Astrocyte of the spinal cord (primary cell): Measurements from ENCODE around the gene ZNF408.

Experiments used
- DNase-seq: peaks from one replicate; pipeline ENCODE4 v3.0.0; 2011; ENCODE audit warnings: low read depth, low spot score
- H3K4me3 ChIP-seq: 2 replicates; pipeline ENCODE4 v1.5.1; 2011; ENCODE audit warnings: low read depth, mild to moderate bottlenecking, low read length, moderate library complexity
- CTCF ChIP-seq: IDR thresholded peaks from 2 replicates; pipeline ENCODE4 v1.5.1; 2012; ENCODE audit warnings: low read depth, mild to moderate bottlenecking, low read length, inconsistent platforms
- in situ Hi-C: cut with HindIII; loops from 2 replicates; pipeline ENCODE4 v1.10.0; 2017; ENCODE audit warnings: low sequenced_read_pairs

The ZNF408 gene

GRCh38 chr11:46700241-46701077 is at the start of gene ZNF408, which contains the start of gene ARHGAP1:
TSS of gene ZNF408 (plus strand) at chr11:46701031. CDS start at chr11:46701048, 17 bp downstream.
TSS of gene ARHGAP1 (minus strand) at chr11:46700619. CDS start at chr11:46696107, 4,512 bp downstream.
- no peak for TF ChIP-seq CTCF
- peak; percentile 99 for DNase-seq
- in situ Hi-C loops: no loop called here
- peak within 1 kb of the TSS; percentile 99 for H3K4me3 ChIP-seq

GRCh38 chr11:46655631-46656030 is 45.2 kb upstream of the ZNF408 start:
- in situ Hi-C loops: no loop called here
- no peak for DNase-seq
- no peak overlapping the region for H3K4me3 ChIP-seq
- TF ChIP-seq CTCF: no peak

- DNase-seq: no peak
- in situ Hi-C loops: no loop called here
- no peak overlapping the region for H3K4me3 ChIP-seq
- TF ChIP-seq CTCF: no peak
These were observed 43.6 kb upstream of the ZNF408 start for GRCh38 chr11:46657186-46657585.

GRCh38 chr11:46658259-46658658 is 42.6 kb upstream of the ZNF408 start:
- DNase-seq: peak; percentile 59
- H3K4me3 ChIP-seq: no peak overlapping the region
- in situ Hi-C loops: no loop called here
- no peak for TF ChIP-seq CTCF

- DNase-seq: peak; percentile 71
These were observed 40.9 kb upstream of the ZNF408 start for GRCh38 chr11:46659908-46660307.

GRCh38 chr11:46661836-46662235 is 39.0 kb upstream of the ZNF408 start:
- no peak overlapping the region for H3K4me3 ChIP-seq
- DNase-seq: no peak
- in situ Hi-C loops: no loop called here
- TF ChIP-seq CTCF: no peak

More at GRCh38 chr11:46659908-46660307, 40.9 kb upstream of the ZNF408 start:
- H3K4me3 ChIP-seq: no peak overlapping the region
- in situ Hi-C loops: no loop called here
- no peak for TF ChIP-seq CTCF
